ENCODE results near the gene DDI1. TPM values are rescaled to one million over a fixed set of nuclear protein-coding genes. Genes with fewer than 3 reads are reported as not detected.
A peak's percentile ranks its signal among the peaks of the same experiment; 100 is the strongest.

Gene DDI1
- total RNA-seq, 1 experiment from 2014 or later, result not detected

DNA sequence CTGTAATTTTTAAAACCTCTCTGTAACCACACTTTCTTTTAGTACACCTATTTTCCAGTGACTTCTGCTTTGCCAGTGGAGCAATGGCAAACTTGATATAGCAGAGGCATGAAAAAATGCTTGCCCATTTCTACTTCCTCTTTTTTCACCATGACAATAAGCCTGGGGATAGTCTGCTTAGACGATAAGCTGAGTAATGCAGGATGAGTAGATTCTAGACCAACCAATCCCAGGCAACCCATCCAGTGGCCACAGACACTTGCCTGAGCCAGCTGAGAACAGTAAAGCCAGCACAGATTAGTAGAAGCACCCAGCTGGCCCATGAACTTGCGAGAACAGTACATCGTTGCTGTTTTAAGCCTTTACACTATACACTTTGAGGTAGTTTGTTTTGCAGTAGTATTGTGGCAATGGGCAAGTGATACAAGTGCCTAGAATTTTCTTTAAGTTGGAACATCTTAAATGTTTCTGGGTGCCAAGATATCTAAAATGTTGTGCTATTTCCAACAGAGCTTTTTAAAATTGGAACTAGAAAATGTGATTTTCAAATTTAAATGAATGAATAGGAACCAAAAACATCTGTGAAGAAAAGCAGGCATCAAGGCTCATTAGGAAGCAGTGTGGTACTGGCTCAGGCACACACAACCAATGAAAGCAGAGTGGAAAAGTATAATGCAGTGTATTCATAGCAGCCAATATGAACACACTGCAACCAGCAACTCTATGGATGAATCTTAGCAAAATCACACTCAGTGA, 37.7 kb downstream of the DDI1 start:
- POLR2A ChIA-PET (ENCODE audit: unreplicated experiment), result no interaction called here
- H3K27ac ChIP-seq (ENCODE audit: low read length), result no peak overlapping the region
- no peaks in the 10 kb centered on the region for H3K36me3 ChIP-seq (ENCODE audit: low read depth, low read length)
- no peak overlapping the region for H3K4me3 ChIP-seq (ENCODE audit: low read length)
- H3K9me3 ChIP-seq (ENCODE audit: low read length), result no peaks in the 10 kb centered on the region
- ATAC-seq, result peak; percentile 60
- peak; percentile 38 for DNase-seq
- TF ChIP-seq EZH2phosphoT487 (IDR thresholded peaks at IDR 0.05; ENCODE audit: borderline replicate concordance, low read length) (no peak), CTCF (conservative IDR thresholded peaks at IDR 0.05; ENCODE audit: low read depth, low read length) (no peak), EZH2 (IDR thresholded peaks at IDR 0.05; ENCODE audit: low read length, unreplicated experiment) (no peak)
- H4K20me1 ChIP-seq (ENCODE audit: low read length), result no peaks in the 10 kb centered on the region
- H3F3A ChIP-seq (ENCODE audit: low read length, unreplicated experiment), result no peaks in the 10 kb centered on the region
- CTCF ChIA-PET, result no interaction called here
- no peaks in the 10 kb centered on the region for H3K9me2 ChIP-seq (replicated peaks; ENCODE audit: low read length)
- no peaks in the 10 kb centered on the region for H3K79me2 ChIP-seq (ENCODE audit: low read length)
- no peak overlapping the region for H2AFZ ChIP-seq (ENCODE audit: low read length)
- H3K27me3 ChIP-seq (ENCODE audit: low read length), result peaks cover 9% of the 10 kb centered on the region
- no TSS peak for BruUV-seq (replicated peaks)
- H3K9ac ChIP-seq (ENCODE audit: low read length), result no peak overlapping the region
- intact Hi-C loops (cut with micrococcal nuclease), result no loop called here
- H3K4me2 ChIP-seq (ENCODE audit: low read length), result no peak overlapping the region
- no peaks in the 10 kb centered on the region for H3K4me1 ChIP-seq (ENCODE audit: insufficient read depth, low read length)

DNA sequence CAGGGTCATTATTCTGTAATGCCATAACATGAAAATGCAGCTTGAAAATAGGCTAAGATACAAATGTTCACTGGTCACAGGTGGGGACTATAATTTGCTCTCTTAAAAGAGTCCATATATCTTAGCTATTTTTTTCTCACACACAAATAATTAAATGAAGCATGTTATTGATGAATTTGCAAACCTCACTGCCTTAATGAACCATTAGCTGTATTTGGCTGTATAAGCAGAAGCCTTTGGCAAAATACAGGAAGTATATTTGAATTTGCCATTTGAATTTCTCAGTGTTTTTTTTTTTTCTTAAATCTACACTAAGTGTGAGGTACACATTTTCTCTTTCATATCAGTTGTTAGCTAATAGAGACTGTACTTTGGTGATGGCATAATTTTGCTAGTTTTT, 38.7 kb downstream of the DDI1 start:
- Histone ChIP-seq H3K4me1 (ENCODE audit: insufficient read depth, low read length) (no peaks in the 10 kb centered on the region), H3K9ac (ENCODE audit: low read length) (no peak overlapping the region), H3F3A (ENCODE audit: low read length, unreplicated experiment) (no peaks in the 10 kb centered on the region), H3K79me2 (ENCODE audit: low read length) (no peaks in the 10 kb centered on the region), H3K9me3 (ENCODE audit: low read length) (no peaks in the 10 kb centered on the region), H3K27me3 (ENCODE audit: low read length) (peaks cover 8% of the 10 kb centered on the region), H3K27ac (ENCODE audit: low read length) (no peak overlapping the region), H2AFZ (ENCODE audit: low read length) (no peak overlapping the region), H3K9me2 (replicated peaks; ENCODE audit: low read length) (no peaks in the 10 kb centered on the region), H3K4me3 (ENCODE audit: low read length) (no peak overlapping the region), H3K4me2 (ENCODE audit: low read length) (no peak overlapping the region), H4K20me1 (ENCODE audit: low read length) (no peaks in the 10 kb centered on the region), H3K36me3 (ENCODE audit: low read depth, low read length) (no peaks in the 10 kb centered on the region)
- POLR2A ChIA-PET (ENCODE audit: unreplicated experiment), result no interaction called here
- CTCF ChIA-PET, result no interaction called here
- no peak for TF ChIP-seq EZH2 (IDR thresholded peaks at IDR 0.05; ENCODE audit: low read length, unreplicated experiment)
- TF ChIP-seq CTCF (conservative IDR thresholded peaks at IDR 0.05; ENCODE audit: low read depth, low read length), result no peak
- TF ChIP-seq EZH2phosphoT487 (IDR thresholded peaks at IDR 0.05; ENCODE audit: borderline replicate concordance, low read length), result no peak
- BruUV-seq (replicated peaks), result no TSS peak
- no peak for ATAC-seq
- intact Hi-C loops (cut with micrococcal nuclease), result no loop called here
- no peak for DNase-seq

DNA sequence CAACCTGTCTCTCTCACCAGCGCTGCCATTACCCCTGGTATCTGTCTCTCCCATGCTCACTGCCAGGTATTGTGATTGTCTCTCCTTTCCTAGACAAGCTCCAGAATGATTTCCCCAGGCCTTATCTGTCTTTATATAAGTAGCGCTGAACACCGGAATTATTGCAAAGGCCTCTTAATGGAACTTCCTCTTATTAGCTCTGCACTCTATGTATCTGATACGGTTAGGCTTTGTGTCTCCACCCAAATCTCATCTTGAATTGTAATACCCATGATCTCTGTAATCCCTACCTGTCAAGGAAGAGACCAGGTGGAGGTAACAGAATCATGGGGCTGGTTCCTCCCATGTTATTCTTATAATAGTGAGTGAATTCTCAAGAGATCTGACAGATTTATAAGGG, 39.3 kb downstream of the DDI1 start:
- Histone ChIP-seq H3K4me1 (ENCODE audit: insufficient read depth, low read length) (no peaks in the 10 kb centered on the region), H4K20me1 (ENCODE audit: low read length) (no peaks in the 10 kb centered on the region), H2AFZ (ENCODE audit: low read length) (no peak overlapping the region), H3K36me3 (ENCODE audit: low read depth, low read length) (no peaks in the 10 kb centered on the region), H3K9me3 (ENCODE audit: low read length) (no peaks in the 10 kb centered on the region), H3K9me2 (replicated peaks; ENCODE audit: low read length) (no peaks in the 10 kb centered on the region), H3K4me2 (ENCODE audit: low read length) (no peak overlapping the region), H3K4me3 (ENCODE audit: low read length) (no peak overlapping the region), H3K9ac (ENCODE audit: low read length) (no peak overlapping the region), H3K27ac (ENCODE audit: low read length) (no peak overlapping the region), H3F3A (ENCODE audit: low read length, unreplicated experiment) (no peaks in the 10 kb centered on the region), H3K27me3 (ENCODE audit: low read length) (peaks cover 8% of the 10 kb centered on the region), H3K79me2 (ENCODE audit: low read length) (no peaks in the 10 kb centered on the region)
- ChIA-PET CTCF (no interaction called here), POLR2A (ENCODE audit: unreplicated experiment) (no interaction called here)
- TF ChIP-seq CTCF (conservative IDR thresholded peaks at IDR 0.05; ENCODE audit: low read depth, low read length) (no peak), EZH2phosphoT487 (IDR thresholded peaks at IDR 0.05; ENCODE audit: borderline replicate concordance, low read length) (no peak), EZH2 (IDR thresholded peaks at IDR 0.05; ENCODE audit: low read length, unreplicated experiment) (no peak)
- DNase-seq (no peak), ATAC-seq (no peak)
- intact Hi-C loops (cut with micrococcal nuclease), result no loop called here
- no TSS peak for BruUV-seq (replicated peaks)

All from PC-3 (cell line).